HFF-Myc (cell line): ENCODE data around the gene PTPRN2.

Experiments
- DNase-seq: peaks from one replicate; pipeline ENCODE4 v3.0.0-alpha.2; 2011; ENCODE audit warnings: low read depth; ENCODE audit errors: extremely low read depth
- H3K4me3 ChIP-seq: replicated peaks from 2 replicates; pipeline ENCODE4 v1.5.1; 2011; ENCODE audit warnings: low read depth, mild to moderate bottlenecking, control low read depth, low read length
- CTCF ChIP-seq: IDR thresholded peaks from 2 replicates; pipeline ENCODE4 v1.5.1; 2012; ENCODE audit warnings: mild to moderate bottlenecking, low read depth, low read length, control low read depth; ENCODE audit errors: missing control alignments

PTPRN2 gene

GRCh38 chr7:157963526-157963925 lies 624.1 kb downstream of the PTPRN2 start:
- TF ChIP-seq CTCF: no peak
- no peak for DNase-seq
- no peak overlapping the region for H3K4me3 ChIP-seq

DNA sequence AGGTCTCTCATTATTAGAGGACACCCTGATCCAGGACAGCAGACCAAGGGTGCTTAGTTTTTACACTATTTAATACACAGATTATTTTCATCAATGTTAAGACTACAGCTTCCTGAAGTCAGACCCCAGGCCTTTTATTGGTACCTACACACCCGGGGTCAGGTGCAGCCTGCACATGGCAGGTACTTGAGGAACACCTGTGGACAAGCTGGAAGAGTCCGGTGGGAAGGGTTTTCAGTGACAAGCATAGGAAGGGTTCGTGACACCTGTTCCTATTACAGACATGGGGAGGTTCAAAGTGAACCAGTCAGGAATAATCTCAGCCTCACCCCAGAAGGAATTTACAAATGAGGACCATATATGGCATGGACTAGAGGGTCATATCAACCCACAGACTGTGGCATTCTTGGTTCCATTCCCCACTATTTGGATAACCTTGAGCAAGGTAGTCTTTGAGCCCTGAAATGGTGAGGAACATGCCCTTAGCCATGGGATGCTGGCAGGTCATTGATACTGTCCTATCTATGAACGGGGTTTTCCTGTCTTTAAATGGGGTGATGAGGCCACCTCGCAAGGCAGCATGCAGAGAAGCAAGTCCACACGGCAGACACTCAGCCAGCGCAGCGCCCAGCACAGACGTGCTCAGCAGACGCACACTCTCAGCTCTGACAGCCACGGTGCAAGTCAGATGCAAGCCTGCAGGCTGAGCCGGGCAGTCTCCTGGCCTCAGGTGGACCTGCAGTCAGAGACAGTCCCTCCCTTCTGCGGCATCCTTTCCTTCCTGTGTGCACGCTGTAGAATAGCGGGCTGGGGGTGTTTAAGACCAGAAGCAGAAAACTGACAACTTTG lies 624.9 kb downstream of the PTPRN2 start:
- H3K4me3 ChIP-seq: no peak overlapping the region
- DNase-seq: no peak
- no peak for TF ChIP-seq CTCF

DNA sequence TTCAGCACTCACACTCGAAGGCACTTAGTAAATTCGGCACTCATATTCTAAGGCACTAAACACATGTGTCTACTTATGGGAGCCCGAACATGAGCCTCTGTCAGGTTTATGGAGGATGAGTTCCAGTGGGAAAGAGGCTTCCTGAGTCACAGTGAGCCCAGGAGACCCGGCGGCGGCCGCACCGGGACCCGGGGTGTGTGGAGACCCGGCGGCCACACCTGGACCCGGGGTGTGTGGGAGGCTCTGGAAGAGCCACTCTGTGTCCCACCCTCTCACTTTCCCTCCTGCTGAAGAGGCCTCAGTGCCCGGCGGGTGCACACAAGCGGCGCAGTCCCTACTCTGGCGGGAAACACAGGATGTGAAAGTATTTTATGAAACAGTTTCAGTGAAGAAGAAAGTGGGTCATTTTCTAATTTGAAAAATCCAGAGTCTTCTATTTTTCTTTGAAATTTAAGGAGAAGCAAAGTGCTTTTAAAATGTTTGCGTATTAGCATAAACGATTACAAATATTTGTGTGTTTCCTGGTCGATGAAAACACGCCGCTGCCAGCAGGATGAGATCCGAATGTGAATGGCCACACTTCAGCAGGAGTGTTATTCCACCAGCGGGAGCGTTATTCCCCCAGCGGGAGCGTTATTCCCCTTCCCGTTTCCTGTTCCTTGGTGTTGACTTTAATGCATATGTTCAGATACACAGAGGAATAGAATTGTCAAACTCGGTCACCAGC lies 625.7 kb downstream of the PTPRN2 start:
- no peak overlapping the region for H3K4me3 ChIP-seq
- TF ChIP-seq CTCF: no peak
- no peak for DNase-seq

DNA sequence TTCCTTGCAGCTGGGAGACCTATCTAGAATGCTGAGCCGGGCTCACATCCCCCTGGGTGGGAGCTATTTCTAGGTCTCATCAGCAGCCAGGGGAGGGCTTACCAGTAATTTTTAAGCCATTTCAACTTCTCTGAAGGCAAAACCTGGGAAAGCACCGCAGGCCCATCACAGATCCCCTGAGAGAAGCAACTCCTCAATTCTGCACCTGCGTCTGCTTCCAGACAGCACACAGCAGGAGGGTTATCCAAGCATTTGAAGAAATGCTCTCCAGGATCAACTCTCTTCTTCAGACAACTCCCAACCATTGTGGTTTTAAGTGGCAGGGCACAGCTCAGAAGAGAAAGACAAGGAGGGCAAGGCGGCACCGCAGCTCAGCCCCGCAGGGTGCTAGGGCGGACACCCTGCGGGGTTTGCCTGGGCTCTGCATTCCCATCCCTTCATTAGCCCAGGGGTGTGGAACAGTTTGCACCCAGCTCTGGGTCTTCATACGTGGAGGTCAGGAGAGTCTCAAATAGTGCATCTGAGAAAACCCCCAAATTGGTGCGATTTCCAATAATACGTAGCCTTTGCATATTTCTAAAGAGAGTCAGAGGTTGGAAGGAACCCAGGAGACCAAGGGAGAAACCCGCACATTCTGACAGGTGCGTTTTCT lies 632.1 kb downstream of the PTPRN2 start:
- no peak for TF ChIP-seq CTCF
- no peak overlapping the region for H3K4me3 ChIP-seq
- no peak for DNase-seq

- TF ChIP-seq CTCF: no peak
- no peak overlapping the region for H3K4me3 ChIP-seq
Measured at GRCh38 chr7:157954901-157955300, 632.7 kb downstream of the PTPRN2 start.

DNA sequence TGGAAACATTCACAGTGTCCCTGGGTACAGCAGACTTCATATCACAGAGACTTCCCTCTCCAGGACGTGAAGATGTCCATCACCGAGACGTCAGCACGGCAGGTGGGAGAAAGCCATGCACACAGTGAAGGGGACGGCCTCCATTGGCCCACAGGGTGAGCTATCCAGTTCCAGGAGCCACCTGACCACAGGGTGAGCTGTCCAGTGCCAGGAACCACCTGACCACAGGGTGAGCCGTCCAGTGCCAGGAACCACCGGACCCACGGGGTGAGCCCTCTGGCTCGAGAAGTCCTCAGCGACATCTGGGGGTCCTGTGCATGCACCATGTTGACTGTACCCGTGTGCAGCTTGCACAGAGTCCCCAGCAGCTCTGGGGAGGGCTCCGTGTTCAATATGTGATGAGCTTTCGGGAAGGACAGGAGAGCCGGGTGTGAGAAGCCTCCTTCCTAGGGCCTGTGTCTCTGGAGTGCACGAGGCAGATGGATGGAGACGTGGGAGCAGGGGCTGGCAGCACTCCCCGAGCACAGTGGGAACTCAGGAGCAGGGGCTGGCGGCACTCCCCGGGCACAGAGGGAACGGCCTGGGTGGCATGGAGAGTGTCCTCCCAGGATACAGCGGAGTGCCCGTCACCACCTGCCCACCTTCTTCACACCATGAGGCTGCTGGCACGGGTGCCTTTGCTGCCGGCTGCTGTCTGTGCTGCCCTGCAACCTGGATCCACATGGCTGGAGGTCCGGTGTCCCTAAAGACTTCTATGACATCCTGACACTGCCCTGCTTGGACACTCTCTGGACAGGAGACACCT lies 634.6 kb downstream of the PTPRN2 start:
- TF ChIP-seq CTCF: no peak
- DNase-seq: no peak
- no peak overlapping the region for H3K4me3 ChIP-seq

More at GRCh38 chr7:157954901-157955300, 632.7 kb downstream of the PTPRN2 start:
- DNase-seq: no peak
